GM19351 (cell line): ENCODE results near the gene HAND1.

Experiments used
- ATAC-seq: cut with Tn5 transposase; IDR thresholded peaks from one replicate; pipeline ENCODE4 v1.9.1; 2021; ENCODE audit warnings: mild to moderate bottlenecking, moderate library complexity; ENCODE audit not compliant: unreplicated experiment

The HAND1 gene

GRCh38 chr5:154479944-154480750, 2.1 kb upstream of the HAND1 start:
- ATAC-seq = no peak

- ATAC-seq = no peak
These were observed 1.3 kb upstream of the HAND1 start for GRCh38 chr5:154479160-154479943.

- no peak for ATAC-seq
These were observed 729 bp upstream of the HAND1 start for GRCh38 chr5:154478752-154479159.

- no peak for ATAC-seq
These were observed 424 bp downstream of the HAND1 start for GRCh38 chr5:154477382-154478223.

- no peak for ATAC-seq
These were observed 1.4 kb downstream of the HAND1 start for GRCh38 chr5:154476354-154477205.

GRCh38 chr5:154475591-154476353, 2.3 kb downstream of the HAND1 start:
- ATAC-seq = no peak

- no peak for ATAC-seq
These were observed 3.4 kb downstream of the HAND1 start for GRCh38 chr5:154474396-154475334.

GRCh38 chr5:154473581-154474283, 4.3 kb downstream of the HAND1 start:
- ATAC-seq = no peak

- no peak for ATAC-seq
These were observed 5.0 kb downstream of the HAND1 start for GRCh38 chr5:154472871-154473580.

GRCh38 chr5:154470947-154471870, 6.8 kb downstream of the HAND1 start:
- ATAC-seq = no peak

GRCh38 chr5:154470137-154470536, 7.9 kb downstream of the HAND1 start:
- ATAC-seq = no peak

- ATAC-seq = peak; percentile 96
These were observed 10.2 kb downstream of the HAND1 start for GRCh38 chr5:154467655-154468354.

- ATAC-seq = no peak
These were observed 11.4 kb downstream of the HAND1 start for GRCh38 chr5:154466671-154467070.

GRCh38 chr5:154466147-154466546, 11.9 kb downstream of the HAND1 start:
- ATAC-seq = no peak

GRCh38 chr5:154465169-154465568, 12.9 kb downstream of the HAND1 start:
- ATAC-seq = no peak

GRCh38 chr5:154464438-154464837, 13.6 kb downstream of the HAND1 start:
- ATAC-seq = no peak
